GM12801 (cell line): ENCODE data around the gene CNGA2.

Experiments
- TF ChIP-seq, protein P1 (sequence below): IDR thresholded peaks from one replicate; pipeline ENCODE4 v1.5.1; 2011; ENCODE audit warnings: control low read depth; ENCODE audit not compliant: insufficient read length; ENCODE audit errors: extremely low read depth

Gene CNGA2

DNA sequence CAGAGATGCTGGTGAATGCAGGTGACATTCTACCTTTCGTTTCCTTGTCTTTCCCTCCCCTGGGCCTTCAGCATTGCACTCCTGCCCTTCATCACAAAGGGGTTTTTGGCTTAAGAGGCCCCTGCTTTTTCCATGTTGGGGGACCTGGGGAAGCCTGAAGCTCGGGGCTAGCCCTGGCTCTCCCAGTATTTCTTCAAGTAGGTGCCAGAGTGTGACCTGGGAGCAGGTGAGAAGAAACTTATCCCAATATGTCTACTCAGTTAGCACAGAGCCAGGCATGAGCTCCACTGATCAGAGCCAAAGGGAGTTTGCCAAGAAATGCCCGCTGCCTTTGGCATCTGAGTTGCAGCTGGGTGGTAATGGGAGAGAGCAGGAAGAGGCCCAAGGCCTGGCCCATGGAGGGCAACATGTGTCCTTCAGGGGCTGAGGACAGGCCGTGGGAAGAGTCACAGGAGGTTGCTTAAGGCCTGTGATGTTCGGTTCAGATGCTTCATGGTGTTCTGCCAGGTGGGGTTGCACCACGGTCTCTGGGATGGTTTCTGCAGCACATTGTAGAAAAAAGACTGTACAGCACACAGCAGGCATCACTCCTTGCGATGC lies 31.7 kb upstream of the CNGA2 start:
- TF ChIP-seq, protein P1, sequence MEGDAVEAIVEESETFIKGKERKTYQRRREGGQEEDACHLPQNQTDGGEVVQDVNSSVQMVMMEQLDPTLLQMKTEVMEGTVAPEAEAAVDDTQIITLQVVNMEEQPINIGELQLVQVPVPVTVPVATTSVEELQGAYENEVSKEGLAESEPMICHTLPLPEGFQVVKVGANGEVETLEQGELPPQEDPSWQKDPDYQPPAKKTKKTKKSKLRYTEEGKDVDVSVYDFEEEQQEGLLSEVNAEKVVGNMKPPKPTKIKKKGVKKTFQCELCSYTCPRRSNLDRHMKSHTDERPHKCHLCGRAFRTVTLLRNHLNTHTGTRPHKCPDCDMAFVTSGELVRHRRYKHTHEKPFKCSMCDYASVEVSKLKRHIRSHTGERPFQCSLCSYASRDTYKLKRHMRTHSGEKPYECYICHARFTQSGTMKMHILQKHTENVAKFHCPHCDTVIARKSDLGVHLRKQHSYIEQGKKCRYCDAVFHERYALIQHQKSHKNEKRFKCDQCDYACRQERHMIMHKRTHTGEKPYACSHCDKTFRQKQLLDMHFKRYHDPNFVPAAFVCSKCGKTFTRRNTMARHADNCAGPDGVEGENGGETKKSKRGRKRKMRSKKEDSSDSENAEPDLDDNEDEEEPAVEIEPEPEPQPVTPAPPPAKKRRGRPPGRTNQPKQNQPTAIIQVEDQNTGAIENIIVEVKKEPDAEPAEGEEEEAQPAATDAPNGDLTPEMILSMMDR: no peak

DNA sequence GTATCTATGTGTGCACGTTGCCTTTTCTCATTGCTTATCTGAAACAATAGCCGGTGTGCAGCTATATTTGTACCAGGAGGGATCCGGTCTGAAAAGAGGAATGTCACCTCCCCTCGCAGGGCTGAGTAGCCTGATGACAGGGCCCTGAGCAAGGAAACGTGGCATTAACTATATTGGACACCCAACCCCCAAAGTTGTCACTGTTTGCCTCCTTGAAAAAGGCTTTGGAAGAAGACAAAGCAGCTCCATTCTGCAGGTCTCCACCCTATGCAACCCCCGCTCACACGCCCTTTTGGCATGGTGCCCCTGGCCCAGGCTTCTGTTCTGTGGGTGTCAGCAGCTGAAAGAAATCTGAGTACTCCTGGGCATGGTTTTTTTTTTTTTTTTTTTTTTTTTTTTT lies 31.1 kb upstream of the CNGA2 start:
- TF ChIP-seq, protein P1: no peak

DNA sequence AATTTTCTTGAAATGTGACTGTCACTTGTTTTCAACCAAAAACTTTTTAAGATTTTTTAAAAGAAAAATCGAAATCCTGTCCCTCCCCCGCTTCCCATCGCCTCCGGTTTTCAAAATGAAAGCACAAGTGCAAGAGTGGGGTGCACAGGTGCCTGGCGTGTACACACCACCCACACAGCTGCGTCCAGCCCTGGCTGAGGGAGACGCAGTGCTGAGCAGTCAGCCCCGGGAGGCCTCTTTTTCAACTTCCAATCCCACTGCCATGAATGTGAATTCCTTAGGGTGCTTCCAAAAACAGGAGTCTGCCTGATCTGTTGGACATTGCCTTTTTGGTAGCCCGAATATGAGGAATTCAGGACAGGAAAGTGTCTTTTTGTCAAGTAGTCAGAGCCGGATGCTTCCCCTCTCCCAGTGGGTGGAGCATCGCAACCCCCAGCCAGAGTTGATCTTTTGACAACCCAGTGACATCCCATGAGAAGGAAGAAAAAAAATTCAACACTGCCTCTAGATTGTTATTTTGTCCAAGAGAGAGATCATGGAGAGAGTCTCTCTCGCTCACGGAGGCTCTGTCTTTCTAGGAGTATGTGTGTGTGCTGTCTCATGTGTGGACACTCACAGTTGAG lies 30.4 kb upstream of the CNGA2 start:
- TF ChIP-seq, protein P1: no peak

DNA sequence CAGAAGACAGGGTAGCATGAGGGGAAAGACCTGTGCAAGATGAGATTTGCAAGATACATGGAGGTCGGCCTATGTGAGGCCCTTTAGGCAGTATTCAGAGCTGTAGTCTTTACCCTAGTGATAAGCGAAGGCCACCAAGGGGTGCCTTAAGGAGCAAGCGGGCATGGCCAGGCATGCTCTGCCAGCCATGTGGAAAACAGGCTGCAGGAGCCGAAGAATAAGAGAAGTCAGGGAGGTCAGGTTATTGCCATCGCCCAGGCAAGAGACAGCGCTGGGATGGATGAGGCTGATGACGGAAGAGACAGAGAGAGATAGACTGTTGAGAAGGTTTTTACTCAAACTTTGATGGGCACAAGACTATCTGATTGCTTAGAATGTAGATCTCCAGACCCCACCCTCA lies 25.7 kb upstream of the CNGA2 start:
- TF ChIP-seq, protein P1: no peak

DNA sequence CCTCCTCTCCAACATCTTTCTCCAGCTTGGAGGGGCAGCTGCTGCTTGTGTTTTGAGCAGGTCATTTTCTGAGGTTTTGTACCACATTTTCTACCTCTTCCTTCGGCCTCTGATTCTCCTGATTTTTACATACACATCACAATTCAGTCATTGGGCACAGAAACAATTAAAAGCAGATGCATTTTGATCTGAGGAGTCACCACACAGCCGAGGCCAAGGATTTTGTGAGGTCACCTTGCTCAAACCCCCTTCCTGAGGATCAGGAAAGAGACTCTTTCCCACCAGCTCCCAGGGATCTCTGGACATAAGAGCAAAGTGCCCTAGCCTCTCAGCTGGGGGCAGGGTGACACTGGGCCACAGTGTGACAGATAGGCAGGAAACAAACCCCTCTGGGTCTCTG lies 24.1 kb upstream of the CNGA2 start:
- TF ChIP-seq, protein P1: no peak

DNA sequence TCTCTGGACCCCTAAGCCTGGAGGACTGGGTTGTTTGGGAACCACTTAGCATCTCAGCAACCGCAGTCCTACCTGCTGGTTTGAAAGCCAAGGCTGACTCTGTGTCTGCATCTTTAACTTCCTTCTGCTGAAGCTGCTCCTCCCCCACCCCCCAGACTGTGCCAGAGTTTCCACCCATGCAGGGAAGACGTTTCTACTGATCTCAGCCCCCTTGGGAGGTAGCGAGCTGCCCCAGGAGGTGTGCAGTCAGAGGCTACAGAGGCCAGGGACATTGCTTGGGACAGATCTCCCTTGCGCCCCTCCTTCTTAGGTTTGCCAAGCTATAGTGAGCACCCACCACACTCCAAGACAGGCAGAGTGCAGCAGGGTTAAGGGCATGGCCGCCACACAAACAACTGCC lies 23.4 kb upstream of the CNGA2 start:
- TF ChIP-seq, protein P1: no peak

DNA sequence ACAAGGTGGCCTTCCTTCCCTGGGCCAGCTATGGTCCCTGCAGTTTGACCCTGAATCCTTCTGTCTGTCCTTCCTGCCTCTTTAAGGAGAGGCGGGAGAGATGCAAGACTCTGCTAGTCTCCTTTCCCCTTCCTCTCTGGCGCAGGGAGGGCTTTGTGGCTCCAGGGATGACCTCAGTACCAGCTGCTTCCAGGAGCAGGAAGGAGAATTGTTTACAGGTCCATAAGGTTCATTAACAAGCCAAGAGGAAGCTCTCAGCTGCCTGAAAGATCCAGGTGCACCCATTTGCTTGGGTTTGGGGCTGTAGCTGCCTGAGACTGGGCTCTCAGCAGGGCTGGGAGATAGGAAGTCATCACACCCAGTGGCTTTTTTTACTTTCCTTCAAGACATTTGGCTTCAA lies 22.8 kb upstream of the CNGA2 start:
- TF ChIP-seq, protein P1: no peak
